Tibial nerve (tissue), 4 donors: ENCODE data around the gene IL25. TPM values are rescaled to one million over a fixed set of nuclear protein-coding genes. Genes with fewer than 3 reads are reported as not detected.

Experiments used
- DNase-seq, 2 donors: peaks; one replicate each; pipeline ENCODE4 v3.0.0-alpha.2; 2019; ENCODE audit warnings: low spot score in 2 of 2
- H3K27ac ChIP-seq, 4 donors: fragments of 200-600 bp; sonication (generic) in 3 of 4; one replicate each; pipeline ENCODE4 v1.5.1; 2017 to 2019; ENCODE audit warnings: mild to moderate bottlenecking in 1 of 4
- H3K27me3 ChIP-seq, 2 donors: fragments of 200-600 bp; sonication (generic) in 1 of 2; one replicate each; pipeline versions ENCODE4 v1.5.1 to v1.6.0; 2017 to 2019
- H3K36me3 ChIP-seq, 3 donors: fragments of 200-600 bp; sonication (generic); one replicate each; pipeline ENCODE4 v1.5.1; 2018 to 2019
- H3K4me1 ChIP-seq, 4 donors: fragments of 200-600 bp; sonication (generic) in 3 of 4; one replicate each; pipeline ENCODE4 v1.5.1; 2017 to 2019
- H3K4me3 ChIP-seq, 4 donors: fragments of 200-600 bp; sonication (generic) in 3 of 4; one replicate each; pipeline ENCODE4 v1.5.1; 2017 to 2019; ENCODE audit warnings: mild to moderate bottlenecking in 1 of 4, moderate library complexity in 1 of 4
- H3K9me3 ChIP-seq, 4 donors: fragments of 200-600 bp; sonication (generic) in 3 of 4; one replicate each; pipeline ENCODE4 v1.5.1; 2017 to 2019
- CTCF ChIP-seq, 5 experiments: fragments of 200-600 bp in 3 of 5; fragments of 450-650 bp in 2 of 5; sonication (generic) in 3 of 5; IDR thresholded peaks; one replicate each; pipeline ENCODE4 v1.5.1; 2016 to 2019; ENCODE audit warnings: antibody characterized with exemption in 5 of 5, mild to moderate bottlenecking in 3 of 5, moderate library complexity in 2 of 5
- EP300 ChIP-seq, 2 donors: sonication (generic); formaldehyde crosslinking; IDR thresholded peaks; one replicate each; pipeline ENCODE4 v1.6.1; 2017; ENCODE audit warnings: antibody characterized with exemption in 2 of 2, mild to moderate bottlenecking in 1 of 2
- POLR2A ChIP-seq, 2 donors: fragments of 450-650 bp; IDR thresholded peaks; one replicate each; pipeline ENCODE4 v1.6.1; 2017; ENCODE audit warnings: antibody characterized with exemption in 2 of 2, mild to moderate bottlenecking in 2 of 2, moderate library complexity in 2 of 2
- WGBS, 2 donors: methylation state at CpG; one replicate each; pipeline ENCODE4 v1.1.5; 2018; 5-methylcytosine and 5-hydroxymethylcytosine counted together
- total RNA-seq, 4 donors: library from RNA; depleted of rRNA; stranded (reverse); fragments of >200 nt; gene quantifications; one replicate each; pipeline ENCODE4 v1.1.0, GENCODE V29; 2016

IL25 gene
- total RNA-seq, 4 donors from 2014 or later = not detected

GRCh38 chr14:23405096-23405495 is 32.5 kb downstream of the IL25 start:
- TF ChIP-seq CTCF (IDR thresholded peaks at IDR 0.05) = no peak
- no peak for TF ChIP-seq EP300 (IDR thresholded peaks at IDR 0.05)
- TF ChIP-seq POLR2A (IDR thresholded peaks at IDR 0.05) = no peak
- no peak for DNase-seq
- no peaks in the 10 kb centered on the region for H3K4me1 ChIP-seq
- H3K27ac ChIP-seq = no peak overlapping the region
- 77 to 86% methylated on average over 10 of the region's 10 CpGs for WGBS, 2 donors
- H3K36me3 ChIP-seq = no peaks in the 10 kb centered on the region
- H3K9me3 ChIP-seq = no peaks in the 10 kb centered on the region
- no peak overlapping the region for H3K4me3 ChIP-seq
- peaks cover 0 to 8% of the 10 kb centered on the region in 2 donors for H3K27me3 ChIP-seq

GRCh38 chr14:23405516-23406025 is 33.0 kb downstream of the IL25 start:
- WGBS, 2 donors = 90 to 91% methylated on average over 12 to 13 of the region's 13 CpGs
- peaks cover 0 to 8% of the 10 kb centered on the region in 2 donors for H3K27me3 ChIP-seq
- H3K9me3 ChIP-seq = no peaks in the 10 kb centered on the region
- no peak overlapping the region for H3K27ac ChIP-seq
- DNase-seq = no peak
- no peaks in the 10 kb centered on the region for H3K36me3 ChIP-seq
- no peak overlapping the region for H3K4me3 ChIP-seq
- TF ChIP-seq EP300 (IDR thresholded peaks at IDR 0.05) (no peak), CTCF (IDR thresholded peaks at IDR 0.05) (no peak), POLR2A (IDR thresholded peaks at IDR 0.05) (no peak)
- no peaks in the 10 kb centered on the region for H3K4me1 ChIP-seq

- DNase-seq = no peak
- Histone ChIP-seq H3K9me3 (no peaks in the 10 kb centered on the region), H3K36me3 (no peaks in the 10 kb centered on the region), H3K27me3 (peaks cover 0 to 8% of the 10 kb centered on the region in 2 donors), H3K27ac (no peak overlapping the region), H3K4me3 (no peak overlapping the region), H3K4me1 (no peaks in the 10 kb centered on the region)
- TF ChIP-seq EP300 (IDR thresholded peaks at IDR 0.05) (no peak), POLR2A (IDR thresholded peaks at IDR 0.05) (no peak), CTCF (IDR thresholded peaks at IDR 0.05) (no peak)
- WGBS, 2 donors = 52 to 62% methylated on average over 4 of the region's 4 CpGs
These were observed 33.6 kb downstream of the IL25 start for GRCh38 chr14:23406244-23406643.

GRCh38 chr14:23406725-23407355 is 34.2 kb downstream of the IL25 start:
- no peak for TF ChIP-seq POLR2A (IDR thresholded peaks at IDR 0.05)
- TF ChIP-seq CTCF (IDR thresholded peaks at IDR 0.05) = no peak
- no peak for TF ChIP-seq EP300 (IDR thresholded peaks at IDR 0.05)

GRCh38 chr14:23407516-23408306 is 35.1 kb downstream of the IL25 start, which contains the start of gene MYH6:
Gene MYH6, minus strand, starts transcription at chr14:23408273. Its CDS starts 1,050 bp downstream, at chr14:23407223.
- Histone ChIP-seq H3K9me3 (no peaks in the 10 kb centered on the region), H3K27ac (no peak within 1 kb of the TSS), H3K36me3 (no peaks in the 10 kb centered on the region), H3K27me3 (peaks cover 0 to 5% of the 10 kb centered on the region in 2 donors), H3K4me1 (no peaks in the 10 kb centered on the region), H3K4me3 (no peak within 1 kb of the TSS)
- no peak for DNase-seq
- TF ChIP-seq CTCF (IDR thresholded peaks at IDR 0.05) (no peak), EP300 (IDR thresholded peaks at IDR 0.05) (no peak), POLR2A (IDR thresholded peaks at IDR 0.05) (no peak)
- 78 to 83% methylated on average over 15 of the region's 15 CpGs for whole genome bisulfite sequencing, 2 donors

More at GRCh38 chr14:23406725-23407355, 34.2 kb downstream of the IL25 start:
- Histone ChIP-seq H3K9me3 (no peaks in the 10 kb centered on the region), H3K27me3 (peaks cover 0 to 8% of the 10 kb centered on the region in 2 donors), H3K4me3 (no peak overlapping the region), H3K4me1 (no peaks in the 10 kb centered on the region), H3K27ac (no peak overlapping the region), H3K36me3 (no peaks in the 10 kb centered on the region)
- no peak for DNase-seq
- 78 to 80% methylated on average over 13 to 15 of the region's 15 CpGs for WGBS, 2 donors
